Measurements from ENCODE around the gene TRMT10A. TPM values are rescaled to one million over a fixed set of nuclear protein-coding genes. Genes with fewer than 3 reads are reported as not detected.

TRMT10A gene
- total RNA-seq, 4 donors from 2014 or later, result 4.6 to 12.5 (median 6.8) TPM

DNA sequence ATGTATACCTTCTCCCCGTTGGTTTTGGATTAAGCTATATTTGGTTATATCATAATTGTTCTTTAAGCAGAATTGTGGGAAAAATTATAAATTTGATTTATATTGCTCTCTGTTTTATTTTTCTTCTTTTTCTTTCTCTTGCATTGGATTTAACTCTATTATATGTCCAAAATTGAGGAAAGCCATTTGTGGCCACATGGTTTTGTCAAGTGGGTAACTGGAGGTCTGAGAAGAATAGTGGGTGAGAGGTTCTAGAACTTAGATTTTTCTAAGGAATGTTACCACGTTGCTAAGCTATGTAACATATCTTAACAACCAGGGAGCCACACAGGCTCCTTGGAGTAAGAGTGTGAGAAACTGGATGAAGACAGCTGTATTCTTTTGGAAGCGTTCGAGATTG lies 53.1 kb downstream of the TRMT10A start, which contains the start of gene C4orf17:
Gene C4orf17, plus strand, starts transcription at position 301 of the 400 bp plus-strand sequence. CDS start 2,061 bp downstream, outside the sequence.
- Histone ChIP-seq H3K27ac (no peak within 1 kb of the TSS), H3K4me3 (replicated peaks in 1 of 3) (no peak within 1 kb of the TSS), H3K36me3 (no peaks in the 10 kb centered on the region), H3K4me1 (no peaks in the 10 kb centered on the region), H3K27me3 (no peaks in the 10 kb centered on the region), H3K9me3 (no peaks in the 10 kb centered on the region)
- WGBS, 2 donors, result 75 to 77% methylated on average over 4 of the region's 4 CpGs
- DNase-seq, result no peak
- no peak for TF ChIP-seq POLR2A (IDR thresholded peaks at IDR 0.05)
- no peak for TF ChIP-seq CTCF (IDR thresholded peaks at IDR 0.05)
- intact Hi-C loops (cut with DNase I), result no loop called here

DNA sequence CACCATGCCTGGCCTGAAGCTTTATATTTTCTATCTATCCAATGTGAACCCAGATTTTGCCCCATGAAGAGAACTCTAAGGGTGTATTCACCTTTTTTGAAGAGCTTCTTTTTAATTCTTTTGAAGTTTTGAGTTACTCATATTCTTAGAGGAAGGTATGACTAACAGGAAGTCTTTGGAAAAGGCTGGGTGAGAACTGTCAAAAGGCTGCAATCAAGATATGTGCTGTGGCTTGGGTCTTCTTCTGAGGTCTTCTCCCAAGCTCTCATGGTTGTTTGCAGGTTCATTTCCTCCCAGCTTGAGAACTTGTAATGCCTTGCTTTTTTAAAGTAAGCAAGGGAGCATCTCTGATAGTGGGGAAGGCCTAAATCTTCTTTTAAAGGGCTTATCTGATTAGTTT lies 56.1 kb downstream of the TRMT10A start:
- intact Hi-C loops (cut with DNase I), result no loop called here
- Histone ChIP-seq H3K9me3 (no peaks in the 10 kb centered on the region), H3K27ac (no peak overlapping the region), H3K4me1 (no peaks in the 10 kb centered on the region), H3K4me3 (replicated peaks in 1 of 3) (no peak overlapping the region), H3K36me3 (no peaks in the 10 kb centered on the region), H3K27me3 (no peaks in the 10 kb centered on the region)
- TF ChIP-seq POLR2A (IDR thresholded peaks at IDR 0.05) (no peak), CTCF (IDR thresholded peaks at IDR 0.05) (no peak)
- no peak for DNase-seq

DNA sequence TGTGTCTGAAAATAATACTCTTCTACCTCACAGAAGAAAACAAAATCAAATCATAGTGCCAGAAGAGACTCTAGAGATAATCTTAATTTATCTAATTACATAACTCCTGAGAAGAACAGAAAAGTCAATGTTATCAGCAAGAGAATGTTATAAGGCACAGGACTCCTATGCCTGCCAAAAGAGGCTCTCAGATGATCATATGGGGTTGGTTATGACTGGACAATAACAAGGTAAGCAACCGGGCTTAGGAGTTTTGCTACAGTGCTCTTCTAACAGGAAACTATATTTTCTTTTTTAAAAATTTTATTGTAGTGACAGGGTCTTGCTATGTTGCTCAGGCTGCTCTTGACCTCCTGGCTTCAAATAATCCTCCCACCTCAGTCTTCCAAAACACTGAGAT lies 56.5 kb downstream of the TRMT10A start:
- H3K4me3 ChIP-seq (replicated peaks in 1 of 3), result no peak overlapping the region
- no peaks in the 10 kb centered on the region for H3K36me3 ChIP-seq
- TF ChIP-seq CTCF (IDR thresholded peaks at IDR 0.05), result no peak
- no peak for TF ChIP-seq POLR2A (IDR thresholded peaks at IDR 0.05)
- H3K4me1 ChIP-seq, result no peaks in the 10 kb centered on the region
- H3K9me3 ChIP-seq, result no peaks in the 10 kb centered on the region
- intact Hi-C loops (cut with DNase I), result no loop called here
- no peak for DNase-seq
- WGBS, 2 donors, result 68 to 84% methylated on average over 1 of the region's 1 CpG
- no peak overlapping the region for H3K27ac ChIP-seq
- no peaks in the 10 kb centered on the region for H3K27me3 ChIP-seq

GRCh38 chr4:99506781-99507180 lies 57.1 kb downstream of the TRMT10A start:
- TF ChIP-seq CTCF (IDR thresholded peaks at IDR 0.05) (no peak), POLR2A (IDR thresholded peaks at IDR 0.05) (no peak)
- no peaks in the 10 kb centered on the region for H3K36me3 ChIP-seq
- H3K4me1 ChIP-seq, result no peaks in the 10 kb centered on the region
- no peaks in the 10 kb centered on the region for H3K9me3 ChIP-seq
- H3K27me3 ChIP-seq, result no peaks in the 10 kb centered on the region
- no peak overlapping the region for H3K27ac ChIP-seq
- no peak overlapping the region for H3K4me3 ChIP-seq (replicated peaks in 1 of 3)
- DNase-seq, result no peak
- intact Hi-C loops (cut with DNase I), result no loop called here
- 55 to 65% methylated on average over 2 of the region's 2 CpGs for WGBS, 2 donors

GRCh38 chr4:99504804-99505502 lies 58.9 kb downstream of the TRMT10A start:
- H3K4me3 ChIP-seq (replicated peaks in 1 of 3), result no peak overlapping the region
- no peak overlapping the region for H3K27ac ChIP-seq
- no peak for DNase-seq
- H3K36me3 ChIP-seq, result no peaks in the 10 kb centered on the region
- TF ChIP-seq POLR2A (IDR thresholded peaks at IDR 0.05), result no peak
- TF ChIP-seq CTCF (IDR thresholded peaks at IDR 0.05), result no peak
- H3K27me3 ChIP-seq, result no peaks in the 10 kb centered on the region
- H3K4me1 ChIP-seq, result no peaks in the 10 kb centered on the region
- intact Hi-C loops (cut with DNase I), result no loop called here
- WGBS, 2 donors, result 71% methylated on average over 3 of the region's 3 CpGs
- H3K9me3 ChIP-seq, result no peaks in the 10 kb centered on the region

Other genes starting within 250 kb of the TRMT10A start
- 100 to 1,000 TPM; 156 to 898 (median 224) TPM for gene ADH1B, start 242.6 kb downstream of the TRMT10A start, total RNA-seq
- 10 to 100 TPM in 2 of 4 donors, 1 to 10 TPM in 2; 1.6 to 18.0 (median 9.6) TPM for gene ADH1C, start 211.3 kb downstream of the TRMT10A start, total RNA-seq
- gene ADH7, start 128.7 kb downstream of the TRMT10A start, total RNA-seq, result not detected
- not detected for gene C4orf17, start 53.0 kb downstream of the TRMT10A start, total RNA-seq
- gene MTTP, start 10.8 kb upstream of the TRMT10A start, total RNA-seq, result under 1 TPM in 2 of 4 donors, not detected in 2; 0.50 to 0.67 TPM
- under 1 TPM in 2 of 4 donors, not detected in 2; 0.22 to 0.34 TPM for gene C4orf54, start 93.8 kb upstream of the TRMT10A start, total RNA-seq

Data from thyroid gland (tissue), 4 donors.